HEK293T (cell line): ENCODE results near the gene SOX2.

Source experiments
- ARNT ChIP-seq: fragments of 450-650 bp; IDR thresholded peaks from 2 replicates; pipeline ENCODE4 v1.6.1; 2017; ENCODE audit warnings: mild to moderate bottlenecking
- BHLHE40 ChIP-seq: fragments of 450-650 bp; IDR thresholded peaks from 2 replicates; pipeline ENCODE4 v1.6.1; 2016; ENCODE audit warnings: mild to moderate bottlenecking, moderate library complexity, borderline replicate concordance
- ELF4 ChIP-seq: fragments of 450-650 bp; IDR thresholded peaks from 2 replicates; pipeline ENCODE4 v1.6.1; 2017; ENCODE audit warnings: antibody characterized with exemption
- FOXA1 ChIP-seq: fragments of 450-650 bp; IDR thresholded peaks from 2 replicates; pipeline ENCODE4 v1.6.1; 2016; ENCODE audit warnings: mild to moderate bottlenecking
- FOXK2 ChIP-seq: fragments of 450-650 bp; IDR thresholded peaks from 2 replicates; pipeline ENCODE4 v1.6.1; 2016; ENCODE audit warnings: mild to moderate bottlenecking
- FOXM1 ChIP-seq: fragments of 450-650 bp; IDR thresholded peaks from 2 replicates; pipeline ENCODE4 v1.6.1; 2017; ENCODE audit warnings: mild to moderate bottlenecking, borderline replicate concordance
- L3MBTL2 ChIP-seq: fragments of 450-650 bp; conservative IDR thresholded peaks from 2 replicates; pipeline ENCODE4 v1.6.1; 2016; ENCODE audit warnings: mild to moderate bottlenecking
- LEF1 ChIP-seq: fragments of 450-650 bp; IDR thresholded peaks from 2 replicates; pipeline ENCODE4 v1.6.1; 2017; ENCODE audit warnings: mild to moderate bottlenecking, borderline replicate concordance
- NFRKB ChIP-seq: fragments of 450-650 bp; IDR thresholded peaks from 2 replicates; pipeline ENCODE4 v1.6.1; 2016; ENCODE audit warnings: mild to moderate bottlenecking, moderate library complexity
- SP1 ChIP-seq: fragments of 450-650 bp; IDR thresholded peaks from 2 replicates; pipeline ENCODE4 v1.6.1; 2017
- SUZ12 ChIP-seq: fragments of 450-650 bp; IDR thresholded peaks from 2 replicates; pipeline ENCODE4 v1.6.1; 2016; ENCODE audit warnings: mild to moderate bottlenecking
- TARDBP ChIP-seq: fragments of 450-650 bp; IDR thresholded peaks from 2 replicates; pipeline ENCODE4 v1.6.1; 2016
- ZNF384 ChIP-seq: fragments of 450-650 bp; IDR thresholded peaks from 2 replicates; pipeline ENCODE4 v1.6.1; 2016
- TF ChIP-seq, protein P1 (sequence below): fragments of 450-650 bp; IDR thresholded peaks from 2 replicates; pipeline ENCODE4 v1.6.1; 2016

DNA sequence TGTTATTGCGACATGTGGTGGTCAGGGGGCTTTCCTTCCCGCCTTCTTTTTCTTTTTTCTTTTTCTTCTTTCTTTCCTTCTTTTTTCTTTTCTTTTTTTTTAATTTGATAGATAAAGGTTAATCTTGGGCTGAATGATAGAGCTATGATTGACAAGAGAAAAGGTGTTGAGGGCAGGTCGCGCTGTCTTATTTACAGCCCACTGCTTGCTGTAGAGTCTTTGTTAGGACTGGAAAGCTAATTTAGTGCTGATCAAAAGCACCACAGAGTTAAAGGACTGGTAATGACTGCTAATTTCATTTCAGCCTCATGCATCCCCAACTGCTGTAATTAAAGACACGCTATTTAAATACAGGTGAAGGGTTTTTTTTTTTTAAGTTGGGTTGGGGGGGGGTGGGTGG, 10.6 kb upstream of the SOX2 start:
- no peak for TF ChIP-seq ZNF384
- no peak for TF ChIP-seq SP1
- TF ChIP-seq L3MBTL2, result no peak
- no peak for TF ChIP-seq FOXM1
- no peak for TF ChIP-seq ELF4
- no peak for TF ChIP-seq NFRKB
- no peak for TF ChIP-seq TARDBP
- TF ChIP-seq FOXK2, result no peak
- TF ChIP-seq SUZ12, result no peak
- TF ChIP-seq ARNT, result no peak
- TF ChIP-seq LEF1, result no peak
- TF ChIP-seq BHLHE40, result no peak
- no peak for TF ChIP-seq FOXA1
- TF ChIP-seq, protein P1, sequence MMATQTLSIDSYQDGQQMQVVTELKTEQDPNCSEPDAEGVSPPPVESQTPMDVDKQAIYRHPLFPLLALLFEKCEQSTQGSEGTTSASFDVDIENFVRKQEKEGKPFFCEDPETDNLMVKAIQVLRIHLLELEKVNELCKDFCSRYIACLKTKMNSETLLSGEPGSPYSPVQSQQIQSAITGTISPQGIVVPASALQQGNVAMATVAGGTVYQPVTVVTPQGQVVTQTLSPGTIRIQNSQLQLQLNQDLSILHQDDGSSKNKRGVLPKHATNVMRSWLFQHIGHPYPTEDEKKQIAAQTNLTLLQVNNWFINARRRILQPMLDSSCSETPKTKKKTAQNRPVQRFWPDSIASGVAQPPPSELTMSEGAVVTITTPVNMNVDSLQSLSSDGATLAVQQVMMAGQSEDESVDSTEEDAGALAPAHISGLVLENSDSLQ, result no peak
